Measurements from ENCODE around the gene PJA2. TPM values are rescaled to one million over a fixed set of nuclear protein-coding genes. Genes with fewer than 3 reads are reported as not detected.
"Not testable (repeated sequence)": the region's sequence is repeated elsewhere in the genome, so short reads cannot be mapped to it uniquely, and the experiment has no call there.

PJA2 gene, protein sequence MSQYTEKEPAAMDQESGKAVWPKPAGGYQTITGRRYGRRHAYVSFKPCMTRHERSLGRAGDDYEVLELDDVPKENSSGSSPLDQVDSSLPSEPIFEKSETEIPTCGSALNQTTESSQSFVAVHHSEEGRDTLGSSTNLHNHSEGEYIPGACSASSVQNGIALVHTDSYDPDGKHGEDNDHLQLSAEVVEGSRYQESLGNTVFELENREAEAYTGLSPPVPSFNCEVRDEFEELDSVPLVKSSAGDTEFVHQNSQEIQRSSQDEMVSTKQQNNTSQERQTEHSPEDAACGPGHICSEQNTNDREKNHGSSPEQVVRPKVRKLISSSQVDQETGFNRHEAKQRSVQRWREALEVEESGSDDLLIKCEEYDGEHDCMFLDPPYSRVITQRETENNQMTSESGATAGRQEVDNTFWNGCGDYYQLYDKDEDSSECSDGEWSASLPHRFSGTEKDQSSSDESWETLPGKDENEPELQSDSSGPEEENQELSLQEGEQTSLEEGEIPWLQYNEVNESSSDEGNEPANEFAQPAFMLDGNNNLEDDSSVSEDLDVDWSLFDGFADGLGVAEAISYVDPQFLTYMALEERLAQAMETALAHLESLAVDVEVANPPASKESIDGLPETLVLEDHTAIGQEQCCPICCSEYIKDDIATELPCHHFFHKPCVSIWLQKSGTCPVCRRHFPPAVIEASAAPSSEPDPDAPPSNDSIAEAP
- total RNA-seq (2014; rRNA removed; shearing (Covaris generic)), result 7.9 and 8.6 TPM in 2 replicates

DNA sequence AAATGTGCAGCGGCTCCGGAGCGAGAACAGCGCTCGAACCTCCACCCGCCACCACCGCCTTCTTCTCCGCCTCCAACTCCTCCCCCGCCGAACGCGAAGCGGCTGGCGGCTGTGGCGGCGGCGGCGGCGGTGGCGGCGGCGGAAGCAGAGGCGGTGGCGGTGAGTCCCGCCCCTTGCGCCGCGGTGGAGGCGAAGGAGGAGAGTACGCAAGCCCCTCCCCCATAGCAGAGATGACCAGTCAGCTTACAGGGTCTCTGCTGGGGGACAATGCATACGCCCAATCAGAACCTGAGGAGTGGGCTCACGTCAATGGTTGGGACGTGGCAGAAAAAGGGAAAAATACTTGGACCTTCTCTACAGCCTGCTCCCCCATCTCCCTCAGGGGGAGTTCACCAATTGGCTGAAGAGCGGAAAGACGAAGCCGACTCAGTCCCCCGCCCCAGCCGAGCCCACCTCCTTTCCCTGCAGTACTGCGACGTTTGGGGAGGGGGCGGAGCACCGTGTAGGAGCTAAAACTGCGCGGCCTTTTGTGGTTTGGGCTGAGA lies at the start of gene PJA2:
Gene PJA2, minus strand, starts transcription at position 131 of the 545 bp plus-strand sequence. CDS start 26,541 bp downstream, outside the sequence.
- DNase-seq (ENCODE audit: low spot score), result peak; percentile 94

DNA sequence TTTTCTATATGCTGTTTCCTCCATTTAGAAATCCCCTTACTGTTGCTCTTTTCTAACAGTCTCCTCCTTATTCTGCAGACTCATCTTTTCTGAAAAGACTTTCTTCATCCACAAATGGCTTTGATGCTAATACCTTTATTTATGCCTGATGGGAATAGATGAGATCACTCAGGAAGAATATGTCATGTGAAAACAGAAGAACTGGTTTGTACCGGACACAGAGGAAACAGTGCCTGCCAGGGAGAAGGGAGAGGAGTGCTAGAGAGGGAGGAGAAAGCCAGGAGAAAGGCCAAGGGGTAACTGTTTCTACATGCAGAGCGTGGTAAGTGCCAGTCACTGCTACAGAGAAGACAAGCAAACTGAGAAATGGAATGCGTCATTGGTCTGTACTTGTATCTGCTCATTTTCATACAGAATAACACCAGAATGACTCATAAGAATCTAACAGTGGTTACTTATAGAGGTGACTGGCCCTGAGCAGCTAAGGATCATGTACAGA lies 45.9 kb upstream of the PJA2 start:
- no peak for DNase-seq (ENCODE audit: low spot score)

GRCh38 chr5:109454731-109455505 lies 45.1 kb upstream of the PJA2 start:
- DNase-seq (ENCODE audit: low spot score), result no peak

DNA sequence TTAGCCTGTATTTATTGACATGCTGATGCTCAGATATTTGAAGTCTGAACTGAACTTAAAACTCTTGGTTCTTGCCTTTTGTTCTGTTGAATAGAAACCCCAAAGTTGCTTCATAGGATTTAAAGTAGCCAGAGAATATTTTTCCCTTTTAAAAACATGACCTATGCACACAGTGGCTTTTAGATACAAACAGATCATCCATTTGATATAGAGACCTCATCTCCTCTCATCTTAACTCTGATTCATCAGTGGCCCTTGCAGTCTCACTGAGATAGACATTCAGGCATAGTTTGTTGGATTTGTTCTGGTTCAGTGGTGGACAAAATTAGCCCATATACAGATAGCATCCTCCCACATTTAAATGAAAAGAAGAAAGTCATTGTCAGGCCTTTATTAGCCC lies 43.5 kb upstream of the PJA2 start:
- DNase-seq (ENCODE audit: low spot score), result no peak

- no peak for DNase-seq (ENCODE audit: low spot score)
Observed at GRCh38 chr5:109452661-109453060, 42.9 kb upstream of the PJA2 start.

GRCh38 chr5:109451146-109451545 lies 41.4 kb upstream of the PJA2 start:
- no peak for DNase-seq (ENCODE audit: low spot score)

- DNase-seq (ENCODE audit: low spot score), result no peak
Observed at GRCh38 chr5:109450129-109450877, 40.5 kb upstream of the PJA2 start.

GRCh38 chr5:109448838-109449237 lies 39.1 kb upstream of the PJA2 start:
- no peak for DNase-seq (ENCODE audit: low spot score)

GRCh38 chr5:109439590-109439989 lies 29.8 kb upstream of the PJA2 start:
- no peak for DNase-seq (ENCODE audit: low spot score)

- no peak for DNase-seq (ENCODE audit: low spot score)
Observed at GRCh38 chr5:109426075-109426474, 16.3 kb upstream of the PJA2 start.

GRCh38 chr5:109425521-109425920 lies 15.7 kb upstream of the PJA2 start:
- not testable (repeated sequence) for DNase-seq (ENCODE audit: low spot score)

GRCh38 chr5:109421956-109422355 lies 12.2 kb upstream of the PJA2 start:
- DNase-seq (ENCODE audit: low spot score), result no peak

- DNase-seq (ENCODE audit: low spot score), result no peak
Observed at GRCh38 chr5:109418712-109419352, 9.1 kb upstream of the PJA2 start.

- no peak for DNase-seq (ENCODE audit: low spot score)
Observed at GRCh38 chr5:109416882-109417281, 7.1 kb upstream of the PJA2 start.

GRCh38 chr5:109413921-109414461 lies 4.2 kb upstream of the PJA2 start:
- DNase-seq (ENCODE audit: low spot score), result not testable (repeated sequence)

DNA sequence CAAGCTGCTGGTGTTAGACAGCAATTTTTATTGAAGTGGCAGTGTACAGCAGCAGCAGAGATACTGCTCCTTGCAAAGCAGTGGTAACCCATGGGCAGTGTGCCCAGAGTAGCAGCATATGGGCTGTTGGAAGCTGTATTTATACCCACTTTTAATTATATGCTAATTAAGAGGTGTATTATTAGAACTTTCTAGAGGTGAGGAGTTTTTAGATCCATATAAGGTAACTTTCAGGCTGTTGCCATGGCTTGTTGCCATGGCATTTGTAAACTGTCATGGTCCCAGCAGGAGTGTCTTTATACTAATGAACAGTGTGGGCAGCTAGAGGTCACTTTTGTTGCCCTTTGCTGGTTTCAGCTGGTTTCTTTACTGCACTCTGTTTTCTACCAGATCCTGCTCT lies 3.7 kb upstream of the PJA2 start:
- peak; percentile 26 for DNase-seq (ENCODE audit: low spot score)

GRCh38 chr5:109412981-109413402 lies 3.2 kb upstream of the PJA2 start:
- DNase-seq (ENCODE audit: low spot score), result no peak

DNA sequence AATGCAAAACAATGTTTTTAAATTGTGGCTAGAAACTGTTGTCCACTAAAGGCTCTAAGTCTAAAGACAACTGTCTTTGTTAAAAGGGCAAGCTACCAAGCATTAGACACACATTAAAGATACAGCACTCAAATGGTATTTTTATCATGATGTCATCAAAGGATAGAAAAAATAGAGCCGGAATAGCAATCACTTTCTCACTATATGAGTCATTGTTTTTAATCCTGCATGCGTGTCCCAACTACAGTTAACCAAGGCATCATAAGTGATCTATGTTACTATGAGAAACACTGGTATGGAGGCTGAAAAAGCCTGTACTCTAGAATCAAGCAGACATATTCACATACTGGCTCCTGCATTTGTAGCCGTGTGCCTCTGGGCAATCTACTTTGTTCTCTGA lies 1.9 kb upstream of the PJA2 start:
- DNase-seq (ENCODE audit: low spot score), result peak; percentile 29

GRCh38 chr5:109411149-109411514 lies 1.4 kb upstream of the PJA2 start:
- DNase-seq (ENCODE audit: low spot score), result no peak

Data from HT-29 (cell line).